Activated naive CD4-positive, alpha-beta T cell treated with anti-CD3 and anti-CD28 coated beads, Interleukin-2, amount 50 U/mL, for 24 hours (primary cell): Measurements from ENCODE around the gene PRKAR1B.
A peak's percentile ranks its signal among the peaks of the same experiment; 100 is the strongest.

Source experiments
- H3K27ac Mint-ChIP-seq: one replicate; pipeline ENCODE4 v1.8.0; 2021; ENCODE audit warnings: mild to moderate bottlenecking, mixed read lengths
- H3K27me3 Mint-ChIP-seq: one replicate; pipeline ENCODE4 v1.8.0; 2021; ENCODE audit warnings: mixed read lengths
- H3K36me3 Mint-ChIP-seq: one replicate; pipeline ENCODE4 v1.8.0; 2021; ENCODE audit warnings: mixed read lengths
- H3K4me1 Mint-ChIP-seq: one replicate; pipeline ENCODE4 v1.8.0; 2021; ENCODE audit warnings: mixed read lengths
- H3K4me3 Mint-ChIP-seq: one replicate; pipeline ENCODE4 v1.8.0; 2021; ENCODE audit warnings: mild to moderate bottlenecking, mixed read lengths
- H3K9me3 Mint-ChIP-seq: one replicate; pipeline ENCODE4 v1.8.0; 2021; ENCODE audit warnings: mixed read lengths

Gene PRKAR1B

GRCh38 chr7:601036-601594, 126.0 kb downstream of the PRKAR1B start:
- Mint-ChIP-seq H3K27me3 (no peaks in the 10 kb centered on the region), H3K36me3 (peaks cover 26% of the 10 kb centered on the region), H3K4me1 (peaks cover 55% of the 10 kb centered on the region), H3K4me3 (peak overlapping the region; percentile 43), H3K9me3 (peaks cover 4% of the 10 kb centered on the region), H3K27ac (peak overlapping the region; percentile 97)

DNA sequence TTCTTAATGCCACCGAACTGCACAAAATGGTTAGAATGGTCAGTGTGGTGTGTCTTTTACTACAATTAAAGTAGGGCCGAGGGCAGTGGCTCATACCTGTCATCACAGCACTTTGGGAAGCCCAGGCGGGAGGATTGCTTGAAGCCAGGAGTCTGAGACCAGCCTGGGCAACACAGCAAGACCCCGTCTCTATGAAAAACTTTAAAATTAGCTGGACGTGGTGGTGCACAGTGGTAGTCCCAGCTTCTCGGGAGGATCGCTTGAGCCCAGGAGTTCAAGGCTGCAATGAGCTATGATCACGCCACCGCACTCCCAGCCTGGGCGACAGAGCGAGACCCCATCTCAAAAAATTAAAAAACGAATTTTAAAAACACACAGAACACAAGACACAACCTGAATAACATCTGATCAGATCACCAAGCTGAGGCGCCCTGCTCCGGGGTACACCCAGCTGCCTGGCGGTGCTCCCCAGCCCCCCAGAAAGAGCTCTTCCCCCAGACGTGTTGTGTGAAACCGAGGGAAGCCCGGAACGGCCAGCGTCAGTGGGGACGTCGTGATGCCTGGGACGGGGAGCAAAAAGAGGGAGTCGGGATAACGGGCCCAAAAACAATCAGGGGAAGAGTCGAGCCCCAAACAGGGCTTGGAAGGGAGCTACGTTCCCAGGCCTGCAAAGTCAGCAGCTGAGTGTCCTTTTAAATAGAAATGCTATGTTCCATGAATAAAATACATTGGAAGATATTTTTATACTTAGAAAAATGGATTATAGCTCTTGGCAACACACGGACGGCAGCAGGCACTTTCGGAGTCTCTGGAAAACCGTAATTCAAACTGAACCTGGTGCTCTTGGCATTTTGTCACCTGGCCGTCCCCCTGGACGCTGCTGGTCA, 126.7 kb downstream of the PRKAR1B start:
- peaks cover 4% of the 10 kb centered on the region for H3K9me3 Mint-ChIP-seq
- peak overlapping the region; percentile 36 for H3K4me3 Mint-ChIP-seq
- peak overlapping the region; percentile 89 for H3K27ac Mint-ChIP-seq
- H3K36me3 Mint-ChIP-seq = peaks cover 27% of the 10 kb centered on the region
- H3K27me3 Mint-ChIP-seq = no peaks in the 10 kb centered on the region
- H3K4me1 Mint-ChIP-seq = peaks cover 59% of the 10 kb centered on the region

- Mint-ChIP-seq H3K27me3 (no peaks in the 10 kb centered on the region), H3K4me3 (no peak overlapping the region), H3K9me3 (peaks cover 4% of the 10 kb centered on the region), H3K4me1 (peaks cover 49% of the 10 kb centered on the region), H3K27ac (peak overlapping the region; percentile 59), H3K36me3 (peaks cover 21% of the 10 kb centered on the region)
These were observed 128.2 kb downstream of the PRKAR1B start for GRCh38 chr7:598899-599298.

DNA sequence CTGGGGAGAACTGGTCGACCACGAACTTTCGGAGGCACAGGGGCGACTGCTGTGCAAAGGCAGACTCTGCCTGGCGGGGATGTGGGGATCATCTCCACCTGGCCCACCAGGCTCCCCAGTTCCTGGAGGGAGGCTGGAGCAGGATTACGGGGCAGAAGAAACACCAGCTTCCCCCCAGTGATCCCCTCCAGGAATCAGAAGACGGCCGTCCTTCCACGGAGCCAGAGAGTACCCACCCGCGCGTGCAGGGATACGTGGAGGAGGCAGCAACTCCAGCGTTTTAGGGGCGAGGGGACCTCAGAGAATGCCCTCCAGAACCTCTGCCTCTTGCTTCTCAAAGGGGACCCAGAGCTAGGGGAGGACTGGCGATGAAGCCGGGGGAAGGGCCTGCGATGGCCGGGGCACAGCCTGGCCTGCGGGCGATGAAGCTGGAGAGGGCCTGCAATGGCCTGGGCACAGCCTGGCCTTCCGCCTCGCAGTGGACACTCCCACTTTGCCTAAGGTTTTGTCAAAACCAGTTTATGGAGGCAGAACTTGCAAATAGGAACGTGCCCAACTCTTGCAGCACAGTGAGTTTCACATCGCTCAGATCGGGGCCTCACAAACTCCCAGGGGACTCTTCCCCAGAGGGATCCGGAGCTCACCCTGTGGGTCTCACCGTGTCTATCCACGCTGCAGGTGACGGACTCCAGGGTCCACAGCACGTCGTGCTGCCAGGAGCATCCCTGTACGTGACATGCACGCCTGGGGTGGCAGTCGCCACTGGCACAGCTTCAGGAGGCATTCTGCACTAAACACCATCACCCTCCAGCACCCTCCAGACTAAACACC, 129.5 kb downstream of the PRKAR1B start:
- no peaks in the 10 kb centered on the region for H3K9me3 Mint-ChIP-seq
- peaks cover 45% of the 10 kb centered on the region for H3K4me1 Mint-ChIP-seq

GRCh38 chr7:596819-597182, 130.3 kb downstream of the PRKAR1B start:
- H3K9me3 Mint-ChIP-seq = no peaks in the 10 kb centered on the region
- H3K27ac Mint-ChIP-seq = peak overlapping the region; percentile 81
- H3K27me3 Mint-ChIP-seq = no peaks in the 10 kb centered on the region
- peaks cover 41% of the 10 kb centered on the region for H3K4me1 Mint-ChIP-seq
- no peak overlapping the region for H3K4me3 Mint-ChIP-seq
- H3K36me3 Mint-ChIP-seq = peaks cover 11% of the 10 kb centered on the region

More for the DNA sequence above, 129.5 kb downstream of the PRKAR1B start:
- Mint-ChIP-seq H3K27me3 (no peaks in the 10 kb centered on the region), H3K36me3 (peaks cover 13% of the 10 kb centered on the region), H3K4me3 (no peak overlapping the region), H3K27ac (peak overlapping the region; percentile 81)

DNA sequence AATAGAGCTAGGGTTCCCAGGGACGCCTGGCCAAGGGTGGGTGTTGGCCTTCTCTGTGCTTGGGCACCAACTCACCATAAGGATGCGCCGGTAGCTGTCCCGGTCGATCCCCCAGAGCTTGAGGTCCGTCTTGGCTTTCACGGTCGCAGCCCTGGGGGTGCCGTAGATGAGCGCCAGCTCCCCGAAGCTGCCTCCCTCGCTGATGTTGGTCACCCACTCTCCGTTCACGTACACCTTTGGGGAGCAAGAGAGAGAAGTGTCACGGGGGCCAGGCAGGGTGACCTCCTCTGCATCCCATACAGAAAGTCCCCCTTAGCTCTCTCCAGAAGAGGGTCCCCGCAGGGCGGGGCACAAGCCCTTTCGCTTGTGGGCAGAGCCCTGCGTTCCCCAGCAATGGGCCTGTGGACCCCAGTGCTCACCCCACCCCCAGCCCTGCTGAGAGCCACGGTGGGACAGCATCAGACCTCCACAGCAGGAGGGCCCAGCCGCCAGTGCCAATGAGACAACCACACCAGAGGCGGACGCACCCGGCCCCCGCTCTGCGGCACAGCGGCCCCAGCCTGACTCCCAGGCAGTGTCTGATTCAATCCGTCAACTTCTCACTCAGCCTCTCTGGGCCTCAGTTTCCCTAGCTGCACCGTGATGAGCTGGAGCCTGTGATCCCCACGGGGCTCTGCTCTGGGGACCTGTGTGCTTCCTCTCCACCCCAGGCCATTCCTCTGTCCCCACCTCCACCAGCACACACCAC, 130.8 kb downstream of the PRKAR1B start:
- peaks cover 36% of the 10 kb centered on the region for H3K4me1 Mint-ChIP-seq
- H3K36me3 Mint-ChIP-seq = peaks cover 11% of the 10 kb centered on the region
- H3K27me3 Mint-ChIP-seq = no peaks in the 10 kb centered on the region
- H3K4me3 Mint-ChIP-seq = no peak overlapping the region
- peak overlapping the region; percentile 68 for H3K27ac Mint-ChIP-seq
- H3K9me3 Mint-ChIP-seq = no peaks in the 10 kb centered on the region

DNA sequence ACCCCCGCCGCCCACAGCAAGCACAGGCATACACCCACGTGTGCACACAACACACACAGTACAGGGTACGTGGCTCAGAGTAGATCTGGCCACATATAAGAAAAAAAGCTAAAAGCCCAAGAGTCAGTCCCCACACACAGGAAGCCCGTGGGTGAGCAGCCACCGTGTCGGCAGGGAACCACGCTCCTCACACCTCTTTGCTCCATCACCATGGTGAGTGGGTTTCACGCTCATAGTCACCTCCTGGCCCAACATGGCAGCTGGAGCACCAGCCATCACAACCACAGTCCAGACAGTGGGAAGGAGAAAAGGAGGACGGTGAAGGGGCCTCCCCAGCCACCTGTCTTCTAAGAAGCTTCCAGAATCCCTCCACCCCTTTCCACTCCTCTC, 131.5 kb downstream of the PRKAR1B start:
- Mint-ChIP-seq H3K4me3 (no peak overlapping the region), H3K36me3 (peaks cover 11% of the 10 kb centered on the region), H3K4me1 (peaks cover 31% of the 10 kb centered on the region), H3K9me3 (no peaks in the 10 kb centered on the region), H3K27ac (peak overlapping the region; percentile 51), H3K27me3 (no peaks in the 10 kb centered on the region)

- Mint-ChIP-seq H3K4me3 (no peak overlapping the region), H3K27ac (peak overlapping the region; percentile 51), H3K9me3 (no peaks in the 10 kb centered on the region), H3K4me1 (peaks cover 25% of the 10 kb centered on the region), H3K27me3 (no peaks in the 10 kb centered on the region), H3K36me3 (peaks cover 11% of the 10 kb centered on the region)
These were observed 132.0 kb downstream of the PRKAR1B start for GRCh38 chr7:594920-595620.

GRCh38 chr7:594212-594913, 132.7 kb downstream of the PRKAR1B start:
- Mint-ChIP-seq H3K36me3 (peaks cover 11% of the 10 kb centered on the region), H3K27me3 (no peaks in the 10 kb centered on the region), H3K4me1 (peaks cover 21% of the 10 kb centered on the region), H3K9me3 (no peaks in the 10 kb centered on the region), H3K4me3 (no peak overlapping the region), H3K27ac (peak overlapping the region; percentile 30)

GRCh38 chr7:593324-594115, 133.6 kb downstream of the PRKAR1B start:
- no peaks in the 10 kb centered on the region for H3K9me3 Mint-ChIP-seq
- H3K27ac Mint-ChIP-seq = peak overlapping the region; percentile 30
- peaks cover 21% of the 10 kb centered on the region for H3K4me1 Mint-ChIP-seq
- H3K4me3 Mint-ChIP-seq = peak overlapping the region; percentile 44
- no peaks in the 10 kb centered on the region for H3K27me3 Mint-ChIP-seq
- H3K36me3 Mint-ChIP-seq = peaks cover 17% of the 10 kb centered on the region

DNA sequence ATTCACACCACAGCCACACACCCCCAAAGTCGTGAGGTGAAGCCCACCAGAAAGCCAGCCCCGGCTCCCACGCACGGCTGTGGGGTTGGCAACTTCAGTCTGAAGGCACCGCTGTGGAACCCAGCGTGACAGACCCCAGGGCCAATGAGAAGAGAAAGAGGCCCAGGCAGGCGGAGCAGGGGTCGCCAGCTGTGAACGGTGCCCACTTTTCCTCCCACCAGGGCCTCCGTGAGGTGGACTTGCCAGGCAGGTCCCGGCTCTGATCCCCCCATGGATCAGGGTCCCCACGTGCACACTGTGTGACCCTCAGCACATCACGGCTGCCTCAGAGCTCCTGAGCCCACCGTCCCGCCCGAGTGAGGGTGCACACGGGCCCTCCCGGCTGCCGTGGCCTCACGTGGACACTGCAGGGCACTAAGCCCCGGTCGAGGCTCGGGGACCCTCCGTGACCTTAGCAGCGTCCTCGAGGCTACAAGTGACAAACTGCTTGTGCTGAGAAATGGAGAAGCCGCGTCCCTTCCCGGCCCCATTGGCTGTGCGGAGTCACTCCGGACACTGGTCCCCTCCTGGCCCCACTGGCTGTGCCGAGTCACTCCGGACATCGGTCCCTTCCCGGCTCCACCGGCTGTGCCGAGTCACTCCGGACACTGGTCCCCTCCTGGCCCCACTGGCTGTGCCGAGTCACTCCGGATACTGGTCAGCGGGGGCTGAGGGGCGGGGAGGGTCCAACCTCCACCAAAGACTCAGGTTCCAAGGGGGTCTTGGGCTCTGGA, 135.0 kb downstream of the PRKAR1B start:
- no peak overlapping the region for H3K4me3 Mint-ChIP-seq
- peak overlapping the region; percentile 83 for H3K27ac Mint-ChIP-seq
- H3K36me3 Mint-ChIP-seq = peaks cover 18% of the 10 kb centered on the region
- H3K9me3 Mint-ChIP-seq = peaks cover 5% of the 10 kb centered on the region
- H3K4me1 Mint-ChIP-seq = peaks cover 18% of the 10 kb centered on the region
- no peaks in the 10 kb centered on the region for H3K27me3 Mint-ChIP-seq

GRCh38 chr7:590731-591551, 136.1 kb downstream of the PRKAR1B start:
- H3K4me3 Mint-ChIP-seq = no peak overlapping the region
- H3K36me3 Mint-ChIP-seq = peaks cover 22% of the 10 kb centered on the region
- H3K27me3 Mint-ChIP-seq = no peaks in the 10 kb centered on the region
- peaks cover 5% of the 10 kb centered on the region for H3K9me3 Mint-ChIP-seq
- peaks cover 22% of the 10 kb centered on the region for H3K4me1 Mint-ChIP-seq
- H3K27ac Mint-ChIP-seq = peak overlapping the region; percentile 70
